K562 (cell line): Measurements from ENCODE around the gene ARHGAP26. TPM values are rescaled to one million over a fixed set of nuclear protein-coding genes. Genes with fewer than 3 reads are reported as not detected.

Experiments used
- CREB3 ChIP-seq: fragments of 450-650 bp; conservative IDR thresholded peaks from 2 replicates; pipeline ENCODE4 v1.6.1; 2016; ENCODE audit warnings: missing genetic modification characterization, low read depth, mild to moderate bottlenecking, missing compliant biosample characterization, moderate library complexity
- CREB5 ChIP-seq: fragments of 250-450 bp; sonication (Bioruptor Pico); IDR thresholded peaks from 2 replicates; pipeline ENCODE4 v1.5.0; 2020; ENCODE audit warnings: mild to moderate bottlenecking
- EGR1 ChIP-seq: fragments of 450-650 bp; conservative IDR thresholded peaks from 2 replicates; pipeline ENCODE4 v1.6.1; 2017; ENCODE audit warnings: mild to moderate bottlenecking
- ETS2 ChIP-seq: IDR thresholded peaks from 2 replicates; pipeline ENCODE4 v1.6.1; 2016; ENCODE audit warnings: borderline replicate concordance, missing genetic modification characterization, mild to moderate bottlenecking, moderate library complexity, missing compliant biosample characterization; ENCODE audit not compliant: poor library complexity, severe bottlenecking
- EWSR1 ChIP-seq: fragments of 450-650 bp; IDR thresholded peaks from 2 replicates; pipeline ENCODE4 v1.6.1; 2018; ENCODE audit warnings: borderline replicate concordance, mild to moderate bottlenecking, low read depth, moderate library complexity; ENCODE audit not compliant: partially characterized antibody
- GMEB1 ChIP-seq: fragments of 250-450 bp; sonication (Bioruptor Pico); IDR thresholded peaks from 2 replicates; pipeline ENCODE4 v1.4.0; 2020; ENCODE audit warnings: mild to moderate bottlenecking
- HOXB6 ChIP-seq: fragments of 250-450 bp; sonication (Bioruptor Pico); IDR thresholded peaks from 2 replicates; pipeline ENCODE4 v1.5.1; 2022; ENCODE audit warnings: mild to moderate bottlenecking, borderline replicate concordance
- KDM1A ChIP-seq, 2 experiments: fragments of 450-650 bp; IDR thresholded peaks; 2 replicates each; pipeline ENCODE4 v1.6.1; 2016; ENCODE audit warnings: mild to moderate bottlenecking in 2 of 2
- KLF16 ChIP-seq: IDR thresholded peaks from 2 replicates; pipeline ENCODE4 v1.6.1; 2016; ENCODE audit warnings: antibody characterized with exemption
- SMAD4 ChIP-seq: fragments of 250-450 bp; sonication (Bioruptor Pico); conservative IDR thresholded peaks from 2 replicates; pipeline ENCODE4 v1.8.0; 2021; ENCODE audit warnings: inconsistent platforms, mild to moderate bottlenecking, moderate library complexity
- TCF7L2 ChIP-seq: fragments of 150-350 bp; IDR thresholded peaks from 2 replicates; pipeline ENCODE4 v1.6.1; 2016; ENCODE audit warnings: low read depth, mild to moderate bottlenecking, low read length, moderate library complexity
- ZNF165 ChIP-seq: fragments of 250-450 bp; sonication (Bioruptor Pico); IDR thresholded peaks from 2 replicates; pipeline ENCODE4 v1.4.0; 2020; ENCODE audit warnings: borderline replicate concordance
- ZNF592 ChIP-seq: fragments of 450-650 bp; IDR thresholded peaks from 2 replicates; pipeline ENCODE4 v1.6.1; 2017; ENCODE audit warnings: antibody characterized with exemption, mild to moderate bottlenecking
- ZSCAN29 ChIP-seq: fragments of 450-650 bp; IDR thresholded peaks from 2 replicates; pipeline ENCODE4 v1.6.1; 2017
- polyA plus RNA-seq, 8 experiments: library from polyadenylated mRNA; depleted of rRNA in 4 of 8; stranded (reverse) in 5 of 8; unstranded in 3 of 8; fragments of >200 nt; fragmentation: Nextera tagmentation in 2 of 8; fragmentation: Illumina TruSeq in 1 of 8; extraction: Ambion mirVana in 2 of 8; extraction: Trizol in 1 of 8; gene quantifications; 2 replicates each; pipeline versions ENCODE4 v1.2.1 to v1.2.3, GENCODE V29; 2011 to 2014; ENCODE audit warnings: inconsistent platforms in 1 of 8, missing spikeins in 1 of 8
- total RNA-seq, 7 experiments: library from RNA; depleted of rRNA in 6 of 7; stranded (reverse); fragments of >200 nt in 6 of 7; fragmentation: Illumina TruSeq in 2 of 7; extraction: Trizol in 2 of 7; gene quantifications; 2 replicates each; pipeline versions ENCODE4 v1.2.1 to v1.2.3, GENCODE V29; 2011 to 2021; ENCODE audit warnings: low replicate concordance in 1 of 7
- TF ChIP-seq, protein P1 (sequence below): sonication (generic); formaldehyde crosslinking; IDR thresholded peaks from 2 replicates; pipeline ENCODE4 v1.9.0; 2022; ENCODE audit warnings: mild to moderate bottlenecking, missing genetic modification reagents
- TF ChIP-seq, protein P2 (sequence below): fragments of 250-450 bp; sonication (Bioruptor Pico); IDR thresholded peaks from 2 replicates; pipeline ENCODE4 v1.9.0; 2021; ENCODE audit warnings: mild to moderate bottlenecking
- TF ChIP-seq, protein P3 (sequence below): fragments of 250-450 bp; sonication (Bioruptor Pico); IDR thresholded peaks from 2 replicates; pipeline ENCODE4 v1.8.0; 2021; ENCODE audit warnings: borderline replicate concordance, mild to moderate bottlenecking, moderate library complexity; ENCODE audit not compliant: poor library complexity, severe bottlenecking

ARHGAP26 gene
- total and polyA plus RNA-seq, 9 of the 15 experiments (the other 6 are each of a cell fraction or from before 2014, with no cell fraction given), result 0.13 to 1.1 (median 0.55) TPM

DNA sequence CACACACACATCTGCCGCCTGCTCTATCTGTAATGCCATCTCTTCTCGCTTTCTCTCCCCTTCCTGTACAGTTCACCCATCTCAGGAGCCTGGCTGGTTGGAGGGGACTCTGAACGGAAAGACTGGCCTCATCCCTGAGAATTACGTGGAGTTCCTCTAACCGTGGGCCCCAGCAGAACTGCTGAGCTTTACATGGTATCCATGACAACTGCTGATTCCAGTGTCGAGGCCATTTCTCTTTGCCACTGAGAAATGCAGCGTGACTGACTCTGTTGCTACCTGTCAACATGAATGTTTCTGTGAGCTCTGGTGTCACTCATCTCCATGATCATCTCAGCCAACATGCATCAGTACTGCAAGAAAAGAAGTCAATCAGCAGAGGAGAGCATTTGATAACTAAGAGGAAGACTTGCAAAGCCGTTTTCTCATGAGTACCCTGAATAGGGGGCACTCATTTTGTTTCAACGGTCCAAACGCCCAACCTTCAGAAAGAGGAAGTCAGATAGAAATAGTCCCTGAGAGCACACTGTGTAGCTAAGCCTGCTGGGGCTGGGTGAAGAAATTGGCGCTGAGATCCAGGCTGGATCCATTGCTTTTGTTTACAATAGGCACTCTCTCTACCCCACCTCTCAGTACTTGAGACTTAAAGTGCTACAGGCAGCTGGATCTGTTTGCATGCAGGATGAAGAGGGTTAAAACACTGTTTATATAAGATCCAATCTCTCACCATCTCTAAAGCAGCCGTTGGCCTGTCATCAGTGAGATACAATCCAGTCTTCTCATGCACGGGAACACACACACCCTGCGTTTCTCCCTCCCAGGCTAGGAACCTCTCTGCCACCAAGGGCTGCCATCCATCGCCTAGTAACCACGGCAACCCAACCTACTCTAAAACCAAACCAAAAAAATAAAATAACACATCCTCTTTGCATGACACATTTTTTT, 452.4 kb downstream of the ARHGAP26 start (continued):
- TF ChIP-seq GMEB1 (CRISPR knock-in tag), result no peak
- no peak for TF ChIP-seq ETS2 (tag)
- no peak for TF ChIP-seq EGR1
- no peak for TF ChIP-seq KLF16
- TF ChIP-seq, protein P1, sequence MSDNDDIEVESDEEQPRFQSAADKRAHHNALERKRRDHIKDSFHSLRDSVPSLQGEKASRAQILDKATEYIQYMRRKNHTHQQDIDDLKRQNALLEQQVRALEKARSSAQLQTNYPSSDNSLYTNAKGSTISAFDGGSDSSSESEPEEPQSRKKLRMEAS (CRISPR knock-in tag), result no peak
- peak; percentile 69; the same call in 1 of the 2 replicates for TF ChIP-seq SMAD4
- TF ChIP-seq, protein P2, sequence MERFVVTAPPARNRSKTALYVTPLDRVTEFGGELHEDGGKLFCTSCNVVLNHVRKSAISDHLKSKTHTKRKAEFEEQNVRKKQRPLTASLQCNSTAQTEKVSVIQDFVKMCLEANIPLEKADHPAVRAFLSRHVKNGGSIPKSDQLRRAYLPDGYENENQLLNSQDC (CRISPR knock-in tag), result no peak
- no peak; the same call in 1 of the 2 replicates for TF ChIP-seq ZNF165 (CRISPR knock-in tag)
- TF ChIP-seq TCF7L2, result no peak
- no peak for TF ChIP-seq EWSR1
- peak; percentile 75 for TF ChIP-seq ZNF592
- TF ChIP-seq ZSCAN29, result no peak
- TF ChIP-seq CREB3 (tag), result peak; percentile 59; the same call in 1 of the 2 replicates
- TF ChIP-seq KDM1A (IDR thresholded peaks at IDR 0.05), result no peak
- TF ChIP-seq HOXB6, result no peak
- TF ChIP-seq, protein P3, sequence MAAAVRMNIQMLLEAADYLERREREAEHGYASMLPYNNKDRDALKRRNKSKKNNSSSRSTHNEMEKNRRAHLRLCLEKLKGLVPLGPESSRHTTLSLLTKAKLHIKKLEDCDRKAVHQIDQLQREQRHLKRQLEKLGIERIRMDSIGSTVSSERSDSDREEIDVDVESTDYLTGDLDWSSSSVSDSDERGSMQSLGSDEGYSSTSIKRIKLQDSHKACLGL (CRISPR knock-in tag), result no peak
- no peak for TF ChIP-seq CREB5 (CRISPR knock-in tag)
